Medulla oblongata (tissue), 1 donor: ENCODE measurements around the gene TCHP.
"Not testable (repeated sequence)": the region's sequence is repeated elsewhere in the genome, so short reads cannot be mapped to it uniquely, and the experiment has no call there.

Experiments used
- DNase-seq: peaks from one replicate; pipeline ENCODE4 v3.0.0-alpha.2; 2015; ENCODE audit errors: extremely low spot score

TCHP gene

DNA sequence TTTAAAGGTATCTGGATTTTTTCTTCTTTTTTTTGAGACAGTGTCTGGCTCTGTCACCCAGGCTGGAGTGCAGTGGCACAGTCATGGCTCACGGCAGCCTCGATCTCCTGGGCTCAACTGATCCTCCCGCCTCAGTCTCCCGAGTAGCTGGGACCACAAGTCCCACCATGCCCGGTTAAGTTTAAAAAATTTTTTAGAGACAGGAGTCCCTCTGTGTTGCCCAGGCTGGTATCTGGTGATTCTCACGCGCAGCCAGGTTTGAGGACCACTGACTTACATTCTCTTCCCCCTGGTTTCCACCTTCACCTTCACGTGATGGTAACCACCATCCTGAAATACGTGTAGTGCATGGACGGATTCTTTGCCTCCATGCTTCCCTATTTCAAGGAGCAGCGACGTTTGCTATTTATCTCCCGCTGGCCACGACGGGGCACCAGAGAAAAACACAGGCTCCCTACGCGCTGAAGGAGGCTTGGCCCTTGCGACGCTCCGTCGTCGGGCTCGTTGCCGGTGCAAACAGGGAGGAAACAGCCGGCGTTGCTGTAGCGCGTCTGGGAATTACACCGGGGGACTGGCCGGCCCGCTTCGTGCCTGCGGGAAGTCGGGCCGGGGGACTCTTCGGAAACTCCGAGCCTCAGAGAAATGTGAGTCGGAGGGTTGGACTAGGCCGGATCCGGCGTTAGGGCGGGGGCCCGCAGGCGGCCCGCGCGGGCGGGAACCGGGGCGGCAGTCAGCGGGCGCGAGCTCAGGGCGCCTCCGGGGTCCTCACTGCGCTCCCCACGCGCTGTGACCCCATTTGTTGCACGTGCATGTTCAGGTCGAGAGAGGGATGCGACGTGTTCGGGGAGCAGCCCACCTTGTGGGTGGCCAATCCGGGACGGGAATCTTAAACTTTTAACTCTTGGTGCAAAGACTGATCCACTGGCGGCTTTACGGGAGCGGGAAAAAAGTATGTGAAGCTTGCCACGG lies at the start of gene TCHP:
Gene TCHP (plus strand): TSS at position 492 of the 969 bp plus-strand sequence. CDS start 2,753 bp downstream, outside the sequence.
- DNase-seq = peak; percentile 95

GRCh38 chr12:109850518-109850917 lies 49.6 kb upstream of the TCHP start:
- not testable (repeated sequence) for DNase-seq

GRCh38 chr12:109855377-109855776 lies 44.7 kb upstream of the TCHP start:
- no peak for DNase-seq

DNA sequence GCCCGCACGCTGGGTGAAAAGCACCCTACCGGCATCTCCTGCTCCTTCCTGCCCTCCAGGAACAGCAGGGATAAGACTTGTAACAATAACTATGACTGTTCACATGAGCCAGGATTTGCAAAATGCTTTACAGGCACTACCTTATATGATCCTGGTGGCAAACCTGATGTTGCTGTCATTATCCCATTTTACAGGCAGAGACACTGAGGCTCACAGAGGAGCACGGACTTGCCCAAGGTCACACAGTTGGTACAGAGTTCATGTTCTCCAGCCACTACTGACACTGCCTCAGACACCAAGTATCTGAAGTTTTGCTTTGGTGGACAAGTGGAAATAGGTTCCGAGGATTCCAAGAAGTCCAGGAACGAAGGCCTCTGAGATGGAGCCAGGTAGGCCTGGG lies 42.4 kb upstream of the TCHP start:
- DNase-seq = no peak

GRCh38 chr12:109858764-109859163 lies 41.3 kb upstream of the TCHP start:
- no peak for DNase-seq

DNA sequence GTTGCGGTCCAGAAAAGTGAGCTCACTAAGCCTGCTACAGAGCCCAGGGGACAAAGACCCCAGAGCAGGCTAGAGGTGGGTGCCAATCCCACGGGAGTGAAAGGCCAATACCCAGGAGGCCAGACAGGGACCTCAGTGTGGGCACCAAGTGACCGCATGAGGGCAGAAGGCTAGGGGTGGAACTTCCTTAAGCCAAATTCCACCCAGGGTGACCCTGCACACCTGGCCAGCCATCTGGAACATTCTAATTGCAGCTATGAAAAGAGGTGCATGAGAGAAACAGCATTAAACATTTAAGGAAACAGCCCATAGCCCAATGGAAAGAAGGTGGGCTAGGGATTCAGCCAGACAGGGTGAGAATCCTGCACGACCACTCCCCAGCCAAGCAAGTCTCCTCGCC lies 39.1 kb upstream of the TCHP start:
- DNase-seq = no peak

DNA sequence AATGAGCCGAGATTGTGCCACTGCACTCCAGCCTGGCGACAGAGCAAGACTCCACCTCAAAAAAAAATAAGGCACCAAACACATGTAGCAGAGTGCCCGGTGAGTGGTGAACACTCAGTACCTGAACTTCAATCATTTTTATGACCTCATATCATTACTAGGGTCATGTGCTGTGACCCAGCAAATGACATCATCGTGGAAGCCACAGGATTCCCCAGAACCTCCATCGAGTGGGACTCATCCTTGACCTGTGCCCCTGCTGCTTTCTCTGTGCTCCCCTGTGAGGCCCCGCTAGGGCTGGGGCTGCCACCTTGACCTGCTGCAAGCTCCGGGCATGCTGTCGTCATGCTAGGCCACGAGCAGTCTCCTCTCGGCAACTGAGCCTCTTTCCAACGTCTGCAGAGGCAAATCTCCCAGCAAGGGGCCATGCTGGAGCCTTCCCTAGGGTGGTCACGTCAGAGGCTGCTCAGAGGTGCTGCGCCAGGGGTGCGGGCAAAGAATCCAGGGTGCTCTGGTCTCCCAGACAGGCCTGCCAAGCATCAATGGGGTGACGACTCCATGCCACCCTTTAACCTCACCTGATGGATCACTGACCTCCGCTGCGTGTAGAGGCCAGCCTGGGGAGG lies 38.3 kb upstream of the TCHP start:
- DNase-seq = no peak

DNA sequence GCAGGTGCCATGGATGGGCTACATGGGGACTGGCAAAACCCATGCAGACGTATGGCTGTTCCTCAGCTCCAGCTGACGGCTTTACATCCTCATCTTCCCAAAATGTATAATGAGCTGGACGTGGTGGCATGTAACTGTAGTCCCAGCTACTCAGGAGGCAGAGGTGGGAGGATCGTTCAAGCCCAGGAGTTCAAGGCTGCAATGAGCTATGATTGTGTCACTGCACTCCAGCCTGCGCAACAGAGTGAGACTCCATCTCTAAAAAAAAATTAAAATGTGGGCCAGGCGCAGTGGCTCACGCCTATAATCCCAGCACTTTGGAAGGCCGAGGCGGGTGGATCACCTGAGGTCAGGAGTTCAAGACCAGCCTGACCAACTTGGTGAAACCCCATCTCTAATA lies 37.6 kb upstream of the TCHP start:
- not testable (repeated sequence) for DNase-seq

DNA sequence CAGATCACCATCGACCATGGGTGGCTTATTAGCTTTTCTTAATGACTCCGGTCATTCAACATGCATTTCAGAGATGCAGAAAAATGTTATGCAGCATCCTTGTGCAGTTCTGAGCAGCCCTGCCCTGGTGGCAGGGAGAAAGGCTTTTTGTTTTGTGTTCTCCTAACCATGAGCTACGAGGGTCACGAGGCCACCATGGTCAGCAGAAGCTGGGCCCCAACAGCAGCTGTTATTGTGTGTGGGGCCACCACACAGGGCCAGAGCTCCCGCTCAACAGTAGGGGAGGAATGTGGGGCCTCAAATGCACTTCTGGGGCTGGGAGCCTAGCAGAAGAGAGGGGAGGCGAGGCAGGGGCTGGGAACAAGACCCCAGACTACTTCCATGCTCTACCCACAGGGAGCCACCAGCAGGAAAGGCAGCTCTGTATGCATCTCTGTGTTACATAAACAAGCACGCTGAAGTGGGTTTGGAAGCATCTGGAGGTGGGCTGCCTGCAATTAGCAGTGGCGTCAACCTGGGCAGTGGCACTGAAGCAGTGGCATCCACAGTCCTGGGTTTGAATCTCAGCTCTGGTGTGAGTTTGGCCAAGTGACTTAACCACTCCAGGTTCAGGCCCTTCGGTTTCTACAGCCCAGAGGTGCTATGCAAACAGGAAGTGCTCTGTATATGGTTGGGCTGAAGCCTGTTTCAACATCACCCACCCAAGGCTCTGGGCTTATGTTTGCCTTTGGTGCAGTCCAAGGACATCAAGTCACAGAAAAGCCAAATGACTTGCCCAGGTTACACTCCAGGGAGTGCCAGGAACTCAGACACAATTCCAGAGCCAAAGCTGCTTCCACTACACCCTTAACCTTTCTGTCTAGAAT lies 36.0 kb upstream of the TCHP start:
- peak; percentile 92 for DNase-seq

DNA sequence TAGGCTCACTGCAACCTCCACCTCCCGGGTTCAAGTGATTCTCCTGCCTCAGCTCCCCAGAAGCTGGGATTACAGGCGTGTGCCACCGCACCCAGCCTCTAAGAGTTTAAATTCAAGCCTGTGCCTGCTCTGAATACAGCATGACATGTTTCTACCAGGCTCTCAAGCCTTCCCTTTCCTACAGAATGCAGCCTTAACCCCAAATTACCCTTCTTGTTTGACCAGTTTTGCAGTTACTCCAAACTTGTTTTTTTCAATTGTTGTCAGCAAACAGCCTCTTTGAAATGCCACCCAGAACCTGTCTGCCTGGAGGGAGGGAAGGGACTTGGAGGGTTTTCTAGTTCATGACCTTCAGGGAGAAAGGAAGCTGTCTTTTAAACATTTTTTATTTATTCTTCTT lies 35.2 kb upstream of the TCHP start:
- no peak for DNase-seq

GRCh38 chr12:109868182-109869051 lies 31.7 kb upstream of the TCHP start:
- DNase-seq = no peak

- DNase-seq = no peak
Observed at GRCh38 chr12:109870648-109871047, 29.4 kb upstream of the TCHP start.

DNA sequence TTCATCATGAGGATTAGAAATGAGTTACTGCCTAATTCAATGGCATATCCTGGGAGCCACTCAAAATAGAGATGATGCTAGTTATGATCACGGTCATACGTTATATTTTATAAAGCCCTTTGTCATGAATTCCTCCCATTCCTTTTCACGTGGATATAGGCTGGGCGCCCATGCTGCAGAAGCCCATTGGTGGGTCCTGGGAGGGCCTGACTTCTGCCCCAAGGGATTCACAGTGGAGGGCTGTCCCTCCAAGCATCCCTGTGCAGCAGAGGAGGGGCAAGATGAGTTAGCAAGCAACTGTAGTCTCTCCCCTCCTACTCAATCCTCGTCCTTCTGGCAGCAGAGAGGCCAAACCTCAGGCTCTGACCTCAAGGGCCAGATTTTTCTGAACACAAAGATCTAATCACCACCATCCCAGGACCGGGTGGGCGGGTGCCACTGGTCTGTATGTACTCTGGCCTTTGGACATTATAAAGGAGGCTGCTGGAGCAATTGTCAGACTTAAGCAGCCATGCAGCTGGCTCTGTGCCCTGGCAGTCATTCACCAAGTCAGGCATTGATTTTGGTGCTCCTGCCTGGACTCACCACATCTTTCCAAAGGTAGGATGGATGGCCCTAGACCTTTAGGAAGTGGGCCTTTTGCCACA lies 28.3 kb upstream of the TCHP start:
- DNase-seq = no peak

DNA sequence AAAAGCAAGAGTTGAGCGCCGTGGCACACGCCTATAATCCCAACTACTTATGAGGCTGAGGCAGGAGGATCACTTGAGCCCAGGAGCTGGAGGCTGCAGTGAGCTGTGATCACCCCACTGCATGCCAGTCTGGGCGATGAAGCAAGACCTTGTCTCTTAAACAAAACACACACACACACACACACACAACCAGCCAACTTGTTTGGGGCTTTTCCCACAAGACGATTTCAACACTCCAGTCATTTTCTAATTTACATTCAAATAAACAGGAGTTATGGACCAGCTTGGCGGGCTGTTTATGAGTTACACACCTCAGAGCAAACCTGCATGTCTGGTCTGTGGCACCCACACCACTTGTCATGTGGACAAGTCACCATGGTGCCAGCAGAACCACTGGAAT lies 26.4 kb upstream of the TCHP start:
- DNase-seq = no peak

DNA sequence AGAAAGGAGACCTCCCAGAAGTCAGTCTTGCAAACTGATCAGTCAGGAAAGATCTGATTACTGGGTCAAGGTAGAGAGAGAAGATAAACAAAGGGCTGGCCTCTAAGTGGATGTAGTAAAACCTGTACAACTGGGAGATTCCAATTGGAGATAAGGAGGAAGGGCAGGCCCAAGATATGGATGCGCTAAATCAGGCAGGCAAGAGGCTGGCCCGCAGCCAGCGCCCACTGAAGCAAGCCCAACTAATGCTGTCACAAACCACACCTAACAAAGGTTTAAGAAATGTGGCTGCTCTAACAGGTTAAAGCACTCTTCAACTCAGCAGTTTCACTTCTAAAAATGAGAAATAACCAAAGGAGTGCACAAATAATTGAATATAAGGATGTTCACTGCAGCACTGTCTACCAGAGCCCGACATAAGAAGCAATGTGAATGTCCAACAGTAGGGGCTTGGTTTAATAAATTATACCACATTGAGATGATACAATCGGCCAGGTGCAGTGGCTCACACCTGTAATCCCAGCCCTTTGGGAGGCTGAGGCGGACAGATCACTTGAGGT lies 24.4 kb upstream of the TCHP start:
- DNase-seq = no peak

- no peak for DNase-seq
Observed at GRCh38 chr12:109876406-109876805, 23.7 kb upstream of the TCHP start.

- peak; percentile 80 for DNase-seq
Observed at GRCh38 chr12:109877504-109878246, 22.4 kb upstream of the TCHP start.

GRCh38 chr12:109878247-109878625 lies 21.8 kb upstream of the TCHP start:
- no peak for DNase-seq

GRCh38 chr12:109878749-109879148 lies 21.3 kb upstream of the TCHP start:
- no peak for DNase-seq
